KMS-11 (cell line): ENCODE data around the gene LARP6.
A peak's percentile ranks its signal among the peaks of the same experiment; 100 is the strongest.

ENCODE experiments used
- H2AFZ ChIP-seq: fragments of 200-600 bp; sonication (generic); 2 replicates; pipeline ENCODE4 v1.6.1; 2016; ENCODE audit warnings: antibody characterized with exemption, mixed run types, low read depth
- H3K27ac ChIP-seq: fragments of 200-600 bp; sonication (generic); 2 replicates; pipeline ENCODE4 v1.6.1; 2016; ENCODE audit warnings: mild to moderate bottlenecking, mixed run types
- H3K27me3 ChIP-seq: fragments of 200-600 bp; sonication (generic); 2 replicates; pipeline ENCODE4 v1.6.1; 2017; ENCODE audit warnings: mild to moderate bottlenecking, low read depth, mixed run types, moderate library complexity; ENCODE audit not compliant: insufficient read depth
- H3K36me3 ChIP-seq: fragments of 200-600 bp; sonication (generic); 2 replicates; pipeline ENCODE4 v1.6.1; 2017; ENCODE audit warnings: mild to moderate bottlenecking, mixed run types; ENCODE audit not compliant: insufficient read depth
- H3K4me1 ChIP-seq: fragments of 200-600 bp; sonication (generic); 2 replicates; pipeline ENCODE4 v1.6.1; 2016; ENCODE audit warnings: mild to moderate bottlenecking, low read depth, mixed run types; ENCODE audit not compliant: poor library complexity, severe bottlenecking
- H3K4me2 ChIP-seq: fragments of 200-600 bp; sonication (generic); 2 replicates; pipeline ENCODE4 v1.7.0; 2016; ENCODE audit warnings: mild to moderate bottlenecking, mixed run types
- H3K4me3 ChIP-seq: fragments of 200-600 bp; sonication (generic); IDR thresholded peaks from 2 replicates; pipeline ENCODE4 v1.6.1; 2017; ENCODE audit warnings: low read depth, low read length, mixed read lengths; ENCODE audit not compliant: insufficient read depth
- H3K79me2 ChIP-seq: fragments of 200-600 bp; sonication (generic); 2 replicates; pipeline ENCODE4 v1.6.1; 2016; ENCODE audit warnings: low read depth, mixed run types; ENCODE audit not compliant: insufficient read depth
- H3K9ac ChIP-seq: fragments of 200-600 bp; sonication (generic); 2 replicates; pipeline ENCODE4 v1.6.1; 2016; ENCODE audit warnings: mild to moderate bottlenecking, mixed run types
- H4K20me1 ChIP-seq: fragments of 200-600 bp; sonication (generic); 2 replicates; pipeline ENCODE4 v1.6.1; 2016; ENCODE audit warnings: mild to moderate bottlenecking, mixed run types; ENCODE audit not compliant: insufficient read depth
- CTCF ChIP-seq: fragments of 200-600 bp; sonication (generic); conservative IDR thresholded peaks from 2 replicates; pipeline ENCODE4 v1.6.1; 2017; ENCODE audit warnings: low read depth, mild to moderate bottlenecking, antibody characterized with exemption, low read length, moderate library complexity, mixed read lengths

LARP6 gene

DNA sequence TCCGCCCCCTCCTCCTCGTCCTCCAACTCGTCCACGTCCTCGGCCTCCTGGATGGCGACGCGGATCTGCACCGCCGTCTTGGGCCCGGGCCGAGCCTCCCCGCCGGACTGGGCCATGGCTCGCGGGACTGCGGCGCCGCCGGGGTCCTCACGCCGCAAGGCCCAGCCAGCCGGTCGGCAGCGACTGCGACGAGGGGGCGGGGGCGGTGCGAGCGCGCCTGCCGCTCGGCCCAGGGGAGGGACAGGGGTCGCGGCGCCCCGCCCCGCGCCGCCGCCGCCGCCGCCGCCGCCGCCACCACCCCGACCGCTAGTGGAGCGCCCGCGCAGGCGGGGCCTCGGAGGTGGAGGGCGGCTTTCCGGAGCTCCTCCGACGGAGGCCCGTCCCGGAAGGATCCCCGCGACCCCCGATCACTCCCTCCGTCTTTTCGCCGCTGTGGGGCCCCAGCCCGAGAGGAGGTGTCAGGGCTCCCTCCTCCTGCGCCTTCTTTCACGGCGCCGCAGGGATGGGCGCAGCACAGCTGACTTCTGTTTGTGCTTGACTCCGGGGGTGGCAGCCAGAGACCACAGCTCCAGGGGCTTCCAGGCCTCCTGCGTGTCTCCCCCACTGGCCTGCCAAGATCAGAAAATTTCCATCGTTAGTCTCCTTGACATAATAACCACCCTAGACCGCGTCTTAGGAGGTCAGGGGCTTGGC, at the start of gene LARP6:
Gene LARP6, minus strand, starts transcription at position 185 of the 693 bp plus-strand sequence. Its CDS starts 69 bp downstream, at position 116.
- H3K9ac ChIP-seq: peak within 1 kb of the TSS; percentile 35; the same call in 1 of the 2 replicates
- H3K27ac ChIP-seq: no peak within 1 kb of the TSS
- H2AFZ ChIP-seq: peak within 1 kb of the TSS; percentile 92
- H3K4me1 ChIP-seq: no peaks in the 10 kb centered on the region
- no peak within 1 kb of the TSS for H3K4me3 ChIP-seq
- H3K4me2 ChIP-seq: peak within 1 kb of the TSS; percentile 64
- TF ChIP-seq CTCF: no peak
- H3K27me3 ChIP-seq: no peaks in the 10 kb centered on the region
- no peaks in the 10 kb centered on the region for H4K20me1 ChIP-seq
- H3K36me3 ChIP-seq: no peaks in the 10 kb centered on the region
- no peaks in the 10 kb centered on the region for H3K79me2 ChIP-seq

DNA sequence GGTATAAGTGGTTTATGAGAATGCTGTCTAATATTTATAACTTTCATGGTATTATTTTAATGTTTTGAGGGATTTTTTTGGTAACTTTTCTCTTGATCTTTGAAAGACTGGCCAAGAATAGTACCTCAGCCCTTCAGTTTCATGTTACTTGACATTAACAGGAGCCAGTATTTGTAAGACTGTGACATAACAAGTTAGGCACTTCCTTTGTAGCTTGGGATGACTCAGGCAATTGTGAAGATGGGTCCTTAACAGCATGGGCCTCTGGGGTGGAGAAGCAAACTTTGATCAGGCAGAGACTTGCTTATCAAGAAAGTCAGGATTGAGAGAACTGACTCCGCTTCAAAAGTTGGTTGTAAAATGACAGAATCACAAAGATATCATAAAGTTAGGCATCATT, 48.1 kb upstream of the LARP6 start:
- Histone ChIP-seq H3K4me2 (no peak overlapping the region), H3K36me3 (no peaks in the 10 kb centered on the region), H3K4me3 (no peak overlapping the region), H2AFZ (no peak overlapping the region), H3K79me2 (no peaks in the 10 kb centered on the region), H4K20me1 (no peaks in the 10 kb centered on the region), H3K27me3 (no peaks in the 10 kb centered on the region), H3K27ac (no peak overlapping the region), H3K4me1 (no peaks in the 10 kb centered on the region), H3K9ac (no peak overlapping the region)
- TF ChIP-seq CTCF: no peak

DNA sequence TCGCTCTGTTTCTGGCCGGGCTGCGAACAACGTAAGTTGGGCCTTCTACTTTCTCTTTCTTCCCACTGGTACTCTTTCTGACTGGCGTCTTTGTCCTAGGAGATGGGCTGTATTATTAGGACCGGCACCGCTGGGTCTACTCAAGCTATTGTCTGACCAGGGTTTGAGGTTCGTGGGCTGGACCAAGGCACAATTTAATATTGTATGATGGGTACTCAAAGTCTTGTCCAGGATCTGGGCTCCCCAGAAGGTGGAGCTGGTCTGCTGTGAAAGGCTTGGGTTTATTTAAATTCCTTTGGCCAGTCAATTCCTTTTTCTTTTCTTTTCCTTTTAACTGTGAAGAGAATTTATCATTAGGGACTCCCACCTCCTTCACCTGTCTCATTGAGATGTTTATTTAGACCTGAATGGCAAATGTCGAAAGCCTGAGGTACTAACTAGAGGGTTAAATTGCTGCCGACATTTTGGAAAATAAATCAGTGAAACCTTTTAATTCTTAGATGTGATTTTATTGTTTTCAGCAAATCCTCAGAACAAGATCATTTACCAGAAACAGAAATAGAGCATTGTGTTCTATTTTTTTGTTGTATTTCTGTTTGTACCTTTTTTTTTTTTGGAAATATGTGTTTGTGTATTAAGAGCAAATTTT, 39.1 kb upstream of the LARP6 start:
- no peaks in the 10 kb centered on the region for H4K20me1 ChIP-seq
- H3K4me1 ChIP-seq: peaks cover 33% of the 10 kb centered on the region
- H3K27me3 ChIP-seq: no peaks in the 10 kb centered on the region
- no peak overlapping the region; the same call in 1 of the 2 replicates for H3K9ac ChIP-seq
- H3K27ac ChIP-seq: no peak overlapping the region; the same call in 1 of the 2 replicates
- TF ChIP-seq CTCF: peak; percentile 38; the same call in 1 of the 2 replicates
- peak overlapping the region; percentile 53 for H3K4me2 ChIP-seq
- peaks cover 5% of the 10 kb centered on the region; the same call in 1 of the 2 replicates for H3K79me2 ChIP-seq
- H2AFZ ChIP-seq: peak overlapping the region; percentile 83
- peak overlapping the region; percentile 52 for H3K4me3 ChIP-seq
- H3K36me3 ChIP-seq: no peaks in the 10 kb centered on the region

- H3K4me1 ChIP-seq: peaks cover 40% of the 10 kb centered on the region
- H3K9ac ChIP-seq: peak within 1 kb of the TSS; percentile 65
- peaks cover 5% of the 10 kb centered on the region; the same call in 1 of the 2 replicates for H3K79me2 ChIP-seq
- H3K4me3 ChIP-seq: peak within 1 kb of the TSS; percentile 52
- no peaks in the 10 kb centered on the region for H3K36me3 ChIP-seq
- no peak for TF ChIP-seq CTCF
- peak within 1 kb of the TSS; percentile 83 for H2AFZ ChIP-seq
- peak within 1 kb of the TSS; percentile 53 for H3K4me2 ChIP-seq
- no peaks in the 10 kb centered on the region for H4K20me1 ChIP-seq
- no peaks in the 10 kb centered on the region for H3K27me3 ChIP-seq
- H3K27ac ChIP-seq: peak within 1 kb of the TSS; percentile 33; the same call in 1 of the 2 replicates
These were observed 38.3 kb upstream of the LARP6 start, which contains the start of the genes LRRC49 and THAP10 for GRCh38 chr15:70892002-70892911. Gene LRRC49 (plus strand): TSS chr15:70892826. CDS start chr15:70892895, 69 bp downstream. Gene THAP10 (minus strand): TSS chr15:70892433. CDS start chr15:70892272, 161 bp downstream.
